H9 (cell line): Measurements from ENCODE around the gene PCDHB7. TPM values are rescaled to one million over a fixed set of nuclear protein-coding genes. Genes with fewer than 3 reads are reported as not detected.
A peak's percentile ranks its signal among the peaks of the same experiment; 100 is the strongest.
"Not testable (repeated sequence)": the region's sequence is repeated elsewhere in the genome, so short reads cannot be mapped to it uniquely, and the experiment has no call there.

ENCODE experiments used
- DNase-seq: peaks from one replicate; pipeline ENCODE4 v3.0.0-alpha.2; 2017
- H2AFZ ChIP-seq: one replicate; pipeline ENCODE4 v1.6.1; 2013; ENCODE audit warnings: mild to moderate bottlenecking, low read length, control low read depth, moderate library complexity
- H2AK5ac ChIP-seq: 2 replicates; pipeline ENCODE4 v1.6.1; 2013; ENCODE audit warnings: low read length, control low read depth, mixed read lengths; ENCODE audit not compliant: insufficient read length
- H2BK120ac ChIP-seq: one replicate; pipeline ENCODE4 v1.6.1; 2013; ENCODE audit warnings: low read depth, mild to moderate bottlenecking, low read length, control low read depth, inconsistent platforms; ENCODE audit not compliant: poor library complexity, severe bottlenecking
- H2BK12ac ChIP-seq: 2 replicates; pipeline ENCODE4 v1.6.1; 2013; ENCODE audit warnings: low read length, control low read depth, mixed read lengths, low read depth; ENCODE audit not compliant: insufficient read length
- H2BK15ac ChIP-seq: 2 replicates; pipeline ENCODE4 v1.6.1; 2013; ENCODE audit warnings: low read depth, low read length, control low read depth
- H2BK20ac ChIP-seq: one replicate; pipeline ENCODE4 v1.6.1; 2013; ENCODE audit warnings: low read depth, mild to moderate bottlenecking, low read length, control low read depth, inconsistent platforms; ENCODE audit not compliant: poor library complexity, severe bottlenecking
- H2BK5ac ChIP-seq: 2 replicates; pipeline ENCODE4 v1.6.1; 2013; ENCODE audit warnings: low read length, control low read depth, mixed read lengths; ENCODE audit not compliant: insufficient read length
- H3K14ac ChIP-seq: 2 replicates; pipeline ENCODE4 v1.6.1; 2013; ENCODE audit warnings: low read length, control low read depth; ENCODE audit not compliant: insufficient read depth
- H3K18ac ChIP-seq: 2 replicates; pipeline ENCODE4 v1.6.1; 2013; ENCODE audit warnings: low read depth, mild to moderate bottlenecking, mixed read lengths, low read length, control low read depth; ENCODE audit not compliant: insufficient read length
- H3K23ac ChIP-seq: 2 replicates; pipeline ENCODE4 v1.6.1; 2013; ENCODE audit warnings: low read length, control low read depth, mixed read lengths, low read depth; ENCODE audit not compliant: insufficient read length
- H3K23me2 ChIP-seq: 2 replicates; pipeline ENCODE4 v1.6.1; 2013; ENCODE audit warnings: low read depth, mild to moderate bottlenecking, mixed read lengths, low read length, control low read depth; ENCODE audit not compliant: insufficient read length, poor library complexity, severe bottlenecking
- H3K27ac ChIP-seq: 2 replicates; pipeline ENCODE4 v1.5.1; 2013; ENCODE audit warnings: low read length, control low read depth, mixed read lengths, low read depth; ENCODE audit not compliant: insufficient read length
- H3K27me3 ChIP-seq: 2 replicates; pipeline ENCODE4 v1.6.1; 2013; ENCODE audit warnings: low read length, control low read depth, inconsistent platforms; ENCODE audit not compliant: insufficient read depth
- H3K4ac ChIP-seq: 2 replicates; pipeline ENCODE4 v1.6.1; 2013; ENCODE audit warnings: low read depth, mild to moderate bottlenecking, control low read depth, inconsistent platforms, low read length, moderate library complexity
- H3K4me1 ChIP-seq: 2 replicates; pipeline ENCODE4 v1.6.1; 2013; ENCODE audit warnings: low read length, control low read depth, inconsistent platforms; ENCODE audit not compliant: insufficient read depth
- H3K4me2 ChIP-seq: 2 replicates; pipeline ENCODE4 v1.6.1; 2013; ENCODE audit warnings: low read length, control low read depth, mixed read lengths; ENCODE audit not compliant: insufficient read length, insufficient read depth
- H3K56ac ChIP-seq: 2 replicates; pipeline ENCODE4 v1.6.1; 2013; ENCODE audit warnings: low read depth, mild to moderate bottlenecking, mixed read lengths, low read length, control low read depth; ENCODE audit not compliant: insufficient read length
- H3K79me1 ChIP-seq: 2 replicates; pipeline ENCODE4 v1.6.1; 2013; ENCODE audit warnings: low read depth, mild to moderate bottlenecking, moderate library complexity, low read length, control low read depth, inconsistent platforms; ENCODE audit not compliant: insufficient read depth, poor library complexity, severe bottlenecking
- H3K79me2 ChIP-seq: 2 replicates; pipeline ENCODE4 v1.6.1; 2013; ENCODE audit warnings: low read length, control low read depth, inconsistent platforms; ENCODE audit not compliant: insufficient read depth
- H3K9ac ChIP-seq: 2 replicates; pipeline ENCODE4 v1.6.1; 2013; ENCODE audit warnings: low read length, control low read depth, mixed read lengths; ENCODE audit not compliant: insufficient read length; ENCODE audit errors: extremely low read depth
- H3K9me3 ChIP-seq: one replicate; pipeline ENCODE4 v1.6.1; 2013; ENCODE audit warnings: low read depth, low read length, inconsistent platforms; ENCODE audit not compliant: control insufficient read depth
- H3T11ph ChIP-seq: one replicate; pipeline ENCODE4 v1.6.1; 2013; ENCODE audit warnings: mild to moderate bottlenecking, low read length, control low read depth, inconsistent platforms
- H4K20me1 ChIP-seq: one replicate; pipeline ENCODE4 v1.6.1; 2013; ENCODE audit not compliant: control insufficient read depth, insufficient read length, insufficient read depth
- H4K5ac ChIP-seq: 2 replicates; pipeline ENCODE4 v1.6.1; 2013; ENCODE audit warnings: low read depth, mild to moderate bottlenecking, mixed read lengths, low read length, control low read depth; ENCODE audit not compliant: insufficient read length
- H4K8ac ChIP-seq: replicated peaks from 2 replicates; pipeline ENCODE4 v1.6.1; 2013; ENCODE audit warnings: low read length, control low read depth, mixed read lengths, low read depth; ENCODE audit not compliant: insufficient read length
- H4K91ac ChIP-seq: 2 replicates; pipeline ENCODE4 v1.6.1; 2013; ENCODE audit warnings: low read depth, mild to moderate bottlenecking, moderate library complexity, mixed read lengths, low read length, control low read depth; ENCODE audit not compliant: insufficient read length
- H3K27ac Mint-ChIP-seq, 3 experiments: 2 replicates in 2 of 3; 3 replicates in 1 of 3; pipeline ENCODE4 v1.8.0; 2020 to 2021; ENCODE audit warnings: mixed read lengths in 3 of 3, mild to moderate bottlenecking in 1 of 3, moderate library complexity in 1 of 3
- H3K27me3 Mint-ChIP-seq: 2 replicates; pipeline ENCODE4 v1.8.0; 2021; ENCODE audit warnings: low read depth, mild to moderate bottlenecking, moderate library complexity, mixed read lengths
- H3K36me3 Mint-ChIP-seq, 3 experiments: 2 replicates in 2 of 3; 3 replicates in 1 of 3; pipeline ENCODE4 v1.8.0; 2020 to 2021; ENCODE audit warnings: low read depth in 3 of 3, mixed read lengths in 3 of 3; ENCODE audit not compliant: insufficient read depth in 1 of 3
- H3K4me1 Mint-ChIP-seq, 2 experiments: 2 replicates each; pipeline ENCODE4 v1.8.0; 2020; ENCODE audit warnings: mixed read lengths in 2 of 2
- H3K4me3 Mint-ChIP-seq, 2 experiments: 2 replicates in 1 of 2; 3 replicates in 1 of 2; pipeline ENCODE4 v1.8.0; 2020 to 2021; ENCODE audit warnings: mild to moderate bottlenecking in 2 of 2, mixed read lengths in 2 of 2, moderate library complexity in 1 of 2
- H3K9me3 Mint-ChIP-seq, 2 experiments: 2 replicates in 1 of 2; 3 replicates in 1 of 2; pipeline ENCODE4 v1.8.0; 2020; ENCODE audit warnings: mild to moderate bottlenecking in 2 of 2, mixed read lengths in 2 of 2, moderate library complexity in 1 of 2
- CTCF ChIP-seq: fragments of 200-600 bp; sonication (generic); conservative IDR thresholded peaks from 3 replicates; pipeline ENCODE4 v1.8.0; 2021; ENCODE audit warnings: antibody characterized with exemption, mild to moderate bottlenecking
- WGBS: extraction: QIAGEN DNeasy Blood & Tissue Kit; methylation state at CpG from one replicate; pipeline ENCODE4 v1.1.7; 2013; ENCODE audit warnings: missing lambda C conversion rate, low lambda C conversion rate, mixed read lengths; ENCODE audit not compliant: insufficient read length; ENCODE audit errors: extremely low coverage; 5-methylcytosine and 5-hydroxymethylcytosine counted together
- total RNA-seq: library from RNA; stranded (reverse); gene quantifications from 2 replicates; pipeline ENCODE4 v1.2.1, GENCODE V29; 2021

PCDHB7 gene
- total RNA-seq, 1 experiment from 2014 or later = 0.52 TPM

DNA sequence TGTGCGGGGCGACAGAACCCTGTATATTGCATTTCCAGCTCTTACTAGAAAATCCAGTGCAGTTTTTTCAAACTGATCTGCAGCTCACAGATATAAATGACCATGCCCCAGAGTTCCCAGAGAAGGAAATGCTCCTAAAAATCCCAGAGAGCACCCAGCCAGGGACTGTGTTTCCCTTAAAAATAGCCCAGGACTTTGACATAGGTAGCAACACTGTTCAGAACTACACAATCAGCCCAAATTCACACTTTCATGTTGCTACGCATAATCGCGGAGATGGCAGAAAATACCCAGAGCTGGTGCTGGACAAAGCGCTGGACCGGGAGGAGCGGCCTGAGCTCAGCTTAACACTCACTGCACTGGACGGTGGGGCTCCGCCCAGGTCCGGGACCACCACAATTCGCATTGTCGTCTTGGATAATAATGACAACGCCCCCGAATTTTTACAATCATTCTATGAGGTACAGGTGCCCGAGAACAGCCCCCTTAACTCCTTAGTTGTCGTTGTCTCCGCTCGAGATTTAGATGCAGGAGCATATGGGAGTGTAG is 36.7 kb upstream of the PCDHB7 start:
- H3K27me3 ChIP-seq = no peaks in the 10 kb centered on the region
- H3K23me2 ChIP-seq = peaks cover 6% of the 10 kb centered on the region
- peaks cover 4 to 7% of the 10 kb centered on the region in 2 experiments; a peak in 2 of 4 replicates for H3K4me1 Mint-ChIP-seq
- peak overlapping the region; percentile 84 for H3T11ph ChIP-seq
- H3K4me1 ChIP-seq = no peaks in the 10 kb centered on the region
- H3K36me3 Mint-ChIP-seq = peaks cover 16 to 44% (median 20%) of the 10 kb centered on the region in 3 experiments
- H3K27ac Mint-ChIP-seq = no peak overlapping the region
- no peak for TF ChIP-seq CTCF
- H3K79me2 ChIP-seq = no peaks in the 10 kb centered on the region
- no peak overlapping the region for H2AK5ac ChIP-seq
- H3K79me1 ChIP-seq = no peaks in the 10 kb centered on the region
- no peak overlapping the region for H4K5ac ChIP-seq
- H2BK20ac ChIP-seq = peak overlapping the region; percentile 78
- no peak overlapping the region for H3K18ac ChIP-seq
- no CpG with 5 or more reads among the region's 19 CpGs for WGBS
- H3K27me3 Mint-ChIP-seq = peaks cover 2% of the 10 kb centered on the region; the same call in 1 of the 2 replicates
- H3K9ac ChIP-seq = no peak overlapping the region
- peaks cover 43 to 55% of the 10 kb centered on the region in 2 experiments for H3K9me3 Mint-ChIP-seq
- H4K91ac ChIP-seq = no peak overlapping the region
- H3K4me3 Mint-ChIP-seq = peak overlapping the region in 1 of 2 experiments; percentile 63; a peak in 2 of 5 replicates
- peak overlapping the region; percentile 93; the same call in 1 of the 2 replicates for H3K14ac ChIP-seq
- no peak overlapping the region for H3K27ac ChIP-seq
- no peak overlapping the region for H2BK15ac ChIP-seq
- no peak for DNase-seq
- H2BK12ac ChIP-seq = no peak overlapping the region
- peak overlapping the region; percentile 87 for H2BK120ac ChIP-seq
- no peaks in the 10 kb centered on the region for H3K9me3 ChIP-seq
- H3K4me2 ChIP-seq = no peak overlapping the region
- no peak overlapping the region for H2AFZ ChIP-seq
- no peak overlapping the region for H3K56ac ChIP-seq
- H3K4ac ChIP-seq = no peak overlapping the region; the same call in 1 of the 2 replicates
- no peak overlapping the region for H3K23ac ChIP-seq
- H4K8ac ChIP-seq = no peak overlapping the region
- H2BK5ac ChIP-seq = no peak overlapping the region
- no peaks in the 10 kb centered on the region for H4K20me1 ChIP-seq

- DNase-seq, H2BK20ac ChIP-seq, H3T11ph ChIP-seq, H2BK120ac ChIP-seq, H3K56ac ChIP-seq, H2BK15ac ChIP-seq, H3K4me1 ChIP-seq, H4K8ac ChIP-seq, H2BK5ac ChIP-seq, H3K4me2 ChIP-seq, H3K14ac ChIP-seq, H3K27me3 ChIP-seq, H3K23me2 ChIP-seq, H3K27ac ChIP-seq, H2BK12ac ChIP-seq, H3K27me3 Mint-ChIP-seq, H3K9me3 ChIP-seq, H3K27ac Mint-ChIP-seq, H2AK5ac ChIP-seq, H3K4me3 Mint-ChIP-seq, H3K9ac ChIP-seq, H4K5ac ChIP-seq, H3K4ac ChIP-seq, H3K79me1 ChIP-seq, H3K18ac ChIP-seq, H3K23ac ChIP-seq, H4K20me1 ChIP-seq, H3K79me2 ChIP-seq, H3K4me1 Mint-ChIP-seq, H2AFZ ChIP-seq, H4K91ac ChIP-seq: not testable (repeated sequence)
- peaks cover 16 to 44% (median 20%) of the 10 kb centered on the region in 3 experiments for H3K36me3 Mint-ChIP-seq
- no CpG with 5 or more reads among the region's 34 CpGs for WGBS
- peaks cover 43 to 51% of the 10 kb centered on the region in 2 experiments for H3K9me3 Mint-ChIP-seq
These were observed 35.1 kb upstream of the PCDHB7 start for GRCh38 chr5:141137346-141137745.
